Stomach (tissue), 9 donors: Measurements from ENCODE around the gene SULT2B1. TPM values are rescaled to one million over a fixed set of nuclear protein-coding genes. Genes with fewer than 3 reads are reported as not detected.

Experiments
- DNase-seq, 2 donors: peaks; one replicate each; pipeline versions ENCODE4 v3.0.0 to v3.0.0-alpha.2; 2013 to 2019
- H3K27ac ChIP-seq, 5 donors: fragments of 200-600 bp in 4 of 5; sonication (generic) in 4 of 5; one replicate each; pipeline ENCODE4 v1.5.1; 2013 to 2019; ENCODE audit warnings: mild to moderate bottlenecking in 1 of 5, moderate library complexity in 1 of 5
- H3K27me3 ChIP-seq, 3 donors: fragments of 200-600 bp; sonication (generic); one replicate each; pipeline ENCODE4 v1.5.1; 2017 to 2019; ENCODE audit warnings: mixed run types in 1 of 3
- H3K36me3 ChIP-seq, 4 donors: fragments of 200-600 bp; sonication (generic); 1 replicate in 3 of 4; 2 replicates in 1 of 4; pipeline ENCODE4 v1.5.1; 2016 to 2019
- H3K4me1 ChIP-seq, 4 donors: fragments of 200-600 bp; sonication (generic); one replicate each; pipeline ENCODE4 v1.5.1; 2016 to 2019
- H3K4me3 ChIP-seq, 4 donors: fragments of 200-600 bp; sonication (generic) in 3 of 4; one replicate each; pipeline ENCODE4 v1.5.1; 2016 to 2019; ENCODE audit warnings: mild to moderate bottlenecking in 1 of 4
- H3K9me3 ChIP-seq, 4 donors: fragments of 200-600 bp; sonication (generic); one replicate each; pipeline ENCODE4 v1.5.1; 2016 to 2019
- EP300 ChIP-seq: sonication (generic); formaldehyde crosslinking; IDR thresholded peaks from one replicate; pipeline ENCODE4 v1.6.1; 2017; ENCODE audit warnings: antibody characterized with exemption
- POLR2A ChIP-seq, 4 donors: fragments of 450-650 bp; IDR thresholded peaks; one replicate each; pipeline ENCODE4 v1.6.1; 2016; ENCODE audit warnings: antibody characterized with exemption in 4 of 4, control low read depth in 2 of 4, mild to moderate bottlenecking in 1 of 4, moderate library complexity in 1 of 4
- POLR2AphosphoS5 ChIP-seq, 3 donors: sonication (generic); formaldehyde crosslinking; IDR thresholded peaks; one replicate each; pipeline ENCODE4 v1.6.1; 2016; ENCODE audit warnings: antibody characterized with exemption in 3 of 3
- WGBS, 5 donors: extraction: QIAGEN DNeasy Blood & Tissue Kit in 3 of 5; methylation state at CpG; one replicate each; pipeline versions ENCODE4 v1.1.5 to v1.1.7; 2013 to 2018; 5-methylcytosine and 5-hydroxymethylcytosine counted together
- intact Hi-C: fragments of 100-400 bp; cut with DNase I; formaldehyde crosslinking; loops from one replicate; pipeline ENCODE4 v1.15.1; 2023; ENCODE audit warnings: low total_unique reads
- polyA plus RNA-seq, 3 donors: library from polyadenylated mRNA; stranded (reverse); fragments of 200-250 nt; gene quantifications; one replicate each; pipeline ENCODE4 v1.2.3, GENCODE V29; 2013
- total RNA-seq, 5 donors: library from RNA; depleted of rRNA; stranded (reverse); fragments of >200 nt; gene quantifications; one replicate each; pipeline versions ENCODE4 v1.1.0 to v1.2.3, GENCODE V29; 2014 to 2016
- TF ChIP-seq, protein P1 (sequence below), 7 experiments: fragments of 450-650 bp in 4 of 7; fragments of 200-600 bp in 3 of 7; sonication (generic) in 3 of 7; IDR thresholded peaks; one replicate each; pipeline ENCODE4 v1.5.1; 2016 to 2019; ENCODE audit warnings: antibody characterized with exemption in 7 of 7, control low read depth in 2 of 7, mild to moderate bottlenecking in 1 of 7
- donor health status: healthy with polysubstance abuse.
- donor health status: Bipolar disorder and iron deficiency.
- donor health status: healthy.

Gene SULT2B1
- total and polyA plus RNA-seq, 8 donors: 2.0 to 46.8 (median 3.1) TPM; not detected in 3

DNA sequence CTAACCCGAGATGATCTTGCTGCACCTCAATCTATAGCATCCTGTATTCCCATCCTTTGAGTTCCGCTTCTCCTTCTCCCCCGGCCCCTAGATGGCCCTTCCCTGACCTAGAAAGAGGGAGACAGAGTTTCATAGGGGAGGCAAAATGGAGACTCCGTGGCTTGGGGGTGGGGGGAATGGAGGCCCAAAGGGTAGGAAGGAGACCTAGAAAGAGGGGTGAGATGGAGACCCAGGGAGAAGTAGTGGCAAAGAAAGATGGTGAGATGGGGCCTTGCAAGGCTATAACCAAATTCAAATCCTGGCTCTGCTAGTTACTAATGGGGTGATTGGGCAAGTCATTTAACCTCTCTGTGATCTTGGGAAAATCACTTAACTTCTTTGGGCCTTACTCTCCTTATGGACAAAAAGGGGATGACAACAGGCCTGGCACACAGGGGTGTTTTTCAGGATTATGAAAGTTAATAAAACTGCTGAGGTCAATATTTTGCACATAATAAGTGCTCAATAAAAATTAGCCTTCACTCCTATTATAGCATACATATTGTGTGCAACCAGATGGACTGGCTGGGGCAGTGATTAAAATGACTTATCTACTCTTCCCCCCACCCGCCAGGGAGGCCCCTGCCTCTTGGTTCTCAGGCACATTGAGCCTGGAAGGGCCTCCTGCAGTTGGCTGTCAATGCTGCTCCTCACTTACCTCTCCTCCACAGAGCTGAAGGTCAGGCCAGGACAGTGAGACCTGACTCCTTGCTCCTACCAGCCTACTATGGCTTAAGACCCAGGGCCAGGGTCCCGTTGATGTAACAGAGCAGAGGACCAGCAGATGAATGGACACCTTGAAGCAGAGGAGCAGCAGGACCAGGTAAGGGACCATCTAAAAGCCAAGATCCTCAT, 68.0 kb downstream of the SULT2B1 start:
- 26 to 31% (median 29%) methylated on average over 6 of the region's 6 CpGs for WGBS, 5 donors
- Histone ChIP-seq H3K9me3 (no peaks in the 10 kb centered on the region), H3K27ac (peak overlapping the region; percentile 82 to 94 (median 93)), H3K4me1 (peaks cover 53 to 75% (median 64%) of the 10 kb centered on the region in 4 donors), H3K4me3 (peak overlapping the region; percentile 72 to 93 (median 90)), H3K27me3 (no peaks in the 10 kb centered on the region), H3K36me3 (peaks cover 24 to 28% (median 27%) of the 10 kb centered on the region in 4 donors)
- DNase-seq: no peak
- TF ChIP-seq POLR2A (IDR thresholded peaks at IDR 0.05) (no peak), EP300 (no peak), POLR2AphosphoS5 (IDR thresholded peaks at IDR 0.05) (no peak)
- TF ChIP-seq, protein P1, sequence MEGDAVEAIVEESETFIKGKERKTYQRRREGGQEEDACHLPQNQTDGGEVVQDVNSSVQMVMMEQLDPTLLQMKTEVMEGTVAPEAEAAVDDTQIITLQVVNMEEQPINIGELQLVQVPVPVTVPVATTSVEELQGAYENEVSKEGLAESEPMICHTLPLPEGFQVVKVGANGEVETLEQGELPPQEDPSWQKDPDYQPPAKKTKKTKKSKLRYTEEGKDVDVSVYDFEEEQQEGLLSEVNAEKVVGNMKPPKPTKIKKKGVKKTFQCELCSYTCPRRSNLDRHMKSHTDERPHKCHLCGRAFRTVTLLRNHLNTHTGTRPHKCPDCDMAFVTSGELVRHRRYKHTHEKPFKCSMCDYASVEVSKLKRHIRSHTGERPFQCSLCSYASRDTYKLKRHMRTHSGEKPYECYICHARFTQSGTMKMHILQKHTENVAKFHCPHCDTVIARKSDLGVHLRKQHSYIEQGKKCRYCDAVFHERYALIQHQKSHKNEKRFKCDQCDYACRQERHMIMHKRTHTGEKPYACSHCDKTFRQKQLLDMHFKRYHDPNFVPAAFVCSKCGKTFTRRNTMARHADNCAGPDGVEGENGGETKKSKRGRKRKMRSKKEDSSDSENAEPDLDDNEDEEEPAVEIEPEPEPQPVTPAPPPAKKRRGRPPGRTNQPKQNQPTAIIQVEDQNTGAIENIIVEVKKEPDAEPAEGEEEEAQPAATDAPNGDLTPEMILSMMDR (IDR thresholded peaks at IDR 0.05): no peak
- intact Hi-C loops: no loop called here

DNA sequence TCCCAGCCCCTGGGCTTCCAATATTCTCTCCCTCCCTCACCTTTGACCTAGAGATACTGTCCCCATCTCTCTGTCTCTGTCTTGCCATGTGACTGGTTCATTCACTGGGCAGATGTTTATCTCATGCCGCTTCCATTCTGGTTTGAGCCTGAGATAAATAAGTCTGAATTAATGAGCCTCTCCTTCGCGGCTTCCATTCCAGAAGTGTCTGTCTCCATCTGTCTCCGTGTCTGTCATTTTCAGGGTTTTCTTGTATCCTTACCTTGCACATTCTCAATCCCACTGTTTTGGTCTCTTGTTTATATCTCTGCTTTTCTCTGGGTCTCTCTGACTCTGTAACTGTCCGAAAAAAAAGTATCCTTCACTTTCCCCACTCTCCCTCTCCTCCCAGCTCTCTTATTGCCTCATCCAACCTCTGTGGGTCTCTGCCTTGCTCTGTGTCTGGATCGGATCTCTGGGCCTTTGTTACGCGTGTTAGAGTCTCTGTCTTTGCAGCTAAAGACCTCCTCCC, 71.6 kb downstream of the SULT2B1 start:
- Histone ChIP-seq H3K36me3 (peaks cover 0 to 29% (median 8%) of the 10 kb centered on the region in 4 donors), H3K4me1 (peaks cover 23 to 76% (median 57%) of the 10 kb centered on the region in 4 donors), H3K4me3 (peak overlapping the region; percentile 23 to 49 (median 48)), H3K27me3 (no peaks in the 10 kb centered on the region), H3K9me3 (no peaks in the 10 kb centered on the region), H3K27ac (peak overlapping the region; percentile 78 to 93 (median 87))
- TF ChIP-seq POLR2A (IDR thresholded peaks at IDR 0.05) (no peak), POLR2AphosphoS5 (IDR thresholded peaks at IDR 0.05) (no peak), EP300 (no peak)
- TF ChIP-seq, protein P1 (IDR thresholded peaks at IDR 0.05): no peak
- 25 to 34% (median 28%) methylated on average over 8 of the region's 8 CpGs for WGBS, 5 donors
- intact Hi-C loops: no loop called here
- no peak for DNase-seq

DNA sequence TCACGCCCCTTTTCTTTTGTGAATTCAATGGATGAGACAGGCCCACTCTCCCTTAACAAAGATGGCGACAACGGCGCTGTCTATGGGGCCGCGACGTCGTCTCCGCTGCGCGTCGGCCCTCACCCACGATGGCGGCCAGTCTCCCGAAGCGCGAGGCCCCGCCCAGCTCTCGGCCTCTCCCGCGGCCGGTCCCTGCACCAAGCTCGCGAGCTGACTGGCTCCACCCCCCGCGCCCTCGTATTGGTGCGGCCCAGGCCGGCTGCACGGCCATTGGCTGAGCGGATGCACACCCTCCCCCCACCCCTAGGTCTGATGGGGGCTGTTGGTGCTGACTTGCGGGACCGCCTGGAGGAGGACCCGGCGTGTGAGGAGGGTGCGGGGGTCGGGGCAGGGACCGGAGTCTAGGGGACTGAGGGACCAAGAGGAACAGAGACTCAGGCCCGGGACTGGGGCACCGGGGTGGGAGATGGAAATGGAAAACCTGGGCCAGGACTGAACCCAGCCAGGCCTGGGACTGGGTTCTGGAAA, 72.2 kb downstream of the SULT2B1 start:
- Histone ChIP-seq H3K27ac (peak overlapping the region; percentile 85 to 93 (median 89)), H3K9me3 (no peaks in the 10 kb centered on the region), H3K4me3 (peak overlapping the region; percentile 47 to 60 (median 48)), H3K27me3 (no peaks in the 10 kb centered on the region), H3K36me3 (peaks cover 0 to 32% (median 11%) of the 10 kb centered on the region in 4 donors), H3K4me1 (peaks cover 23 to 81% (median 60%) of the 10 kb centered on the region in 4 donors)
- 0 to 1% (median 1%) methylated on average over 17 to 40 of the region's 40 CpGs for WGBS, 5 donors
- peak in 2 of 3 donors; percentile 43 to 89 for TF ChIP-seq POLR2AphosphoS5 (IDR thresholded peaks at IDR 0.05)
- TF ChIP-seq EP300: no peak
- intact Hi-C loops: no loop called here
- DNase-seq: peak; percentile 99 to 100

DNA sequence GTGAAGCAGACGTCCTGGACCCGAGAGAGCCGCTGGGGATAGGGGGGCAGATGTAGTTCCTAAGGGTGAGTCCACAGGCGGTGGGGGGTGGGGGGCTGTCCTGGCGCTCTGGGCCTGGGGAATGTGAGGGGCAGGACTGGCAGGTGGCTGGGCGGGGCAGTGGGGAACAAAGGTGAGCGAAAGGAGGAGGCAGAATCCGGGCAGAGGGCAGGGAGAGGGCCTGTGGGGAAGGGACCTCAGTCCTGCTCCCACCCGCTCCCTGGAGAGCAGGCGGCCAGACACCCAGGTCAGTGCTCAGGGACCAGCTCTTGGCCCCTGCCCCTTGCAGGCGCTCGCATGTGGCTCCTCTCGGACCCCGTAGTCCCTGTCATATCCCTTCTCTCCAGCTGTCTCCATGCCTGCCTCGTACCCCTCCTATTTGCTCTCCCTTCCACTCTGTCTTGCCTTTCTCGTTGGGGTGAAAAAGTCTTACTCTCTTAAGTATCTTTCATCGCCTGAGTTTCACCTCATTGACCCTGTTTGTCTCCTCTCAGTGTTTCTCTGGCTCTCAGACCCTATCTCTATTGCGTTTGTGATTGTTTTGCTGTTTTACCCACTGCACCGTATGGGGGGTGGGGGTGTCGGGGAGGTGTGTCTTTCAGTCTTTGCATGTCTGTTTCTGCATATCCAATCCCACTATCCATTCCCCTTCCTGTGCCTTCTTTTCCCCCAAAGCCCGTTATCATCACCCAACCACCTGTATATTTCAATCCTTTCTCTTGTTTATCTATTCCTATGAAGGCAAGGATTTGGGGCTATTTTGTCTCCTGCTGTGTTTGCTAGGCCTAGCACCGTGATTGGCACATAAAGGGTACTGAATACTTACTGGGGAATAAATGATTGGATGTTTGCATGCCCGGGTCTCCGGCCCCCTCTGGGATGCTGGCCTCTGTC, 73.1 kb downstream of the SULT2B1 start:
- WGBS, 5 donors: 23 to 44% (median 38%) methylated on average over 23 to 24 of the region's 24 CpGs
- Histone ChIP-seq H3K27me3 (no peaks in the 10 kb centered on the region), H3K9me3 (no peaks in the 10 kb centered on the region), H3K36me3 (peaks cover 0 to 32% (median 14%) of the 10 kb centered on the region in 4 donors), H3K4me1 (peaks cover 28 to 84% (median 62%) of the 10 kb centered on the region in 4 donors), H3K4me3 (peak overlapping the region; percentile 47 to 60 (median 48)), H3K27ac (peak overlapping the region; percentile 85 to 93 (median 89))
- intact Hi-C loops: no loop called here
- TF ChIP-seq EP300 (no peak), POLR2A (IDR thresholded peaks at IDR 0.05) (no peak), POLR2AphosphoS5 (IDR thresholded peaks at IDR 0.05) (no peak)
- TF ChIP-seq, protein P1 (IDR thresholded peaks at IDR 0.05): no peak
- peak in 1 of 2 donors; percentile 82 for DNase-seq
